Colonic mucosa (tissue), 4 donors: ENCODE data around the gene MAP1LC3B. TPM values are rescaled to one million over a fixed set of nuclear protein-coding genes. Genes with fewer than 3 reads are reported as not detected.
A peak's percentile ranks its signal among the peaks of the same experiment; 100 is the strongest.

Experiments used
- DNase-seq: peaks from one replicate; pipeline ENCODE4 v3.0.0-alpha.2; 2020
- H3K27ac ChIP-seq: fragments of 200-600 bp; one replicate; pipeline ENCODE4 v1.8.0; 2021
- H3K27me3 ChIP-seq: fragments of 200-600 bp; one replicate; pipeline ENCODE4 v1.8.0; 2021
- H3K36me3 ChIP-seq: fragments of 200-600 bp; one replicate; pipeline ENCODE4 v1.8.0; 2021
- H3K4me1 ChIP-seq: fragments of 200-600 bp; one replicate; pipeline ENCODE4 v1.8.0; 2021; ENCODE audit warnings: mild to moderate bottlenecking
- H3K4me3 ChIP-seq: fragments of 200-600 bp; one replicate; pipeline ENCODE4 v1.8.0; 2021
- H3K9ac ChIP-seq, 2 donors: one replicate each; pipeline ENCODE4 v1.7.0; 2013; ENCODE audit warnings: control low read depth in 2 of 2, low read depth in 2 of 2, low read length in 2 of 2
- H3K9me3 ChIP-seq: fragments of 200-600 bp; one replicate; pipeline ENCODE4 v1.8.0; 2021
- intact Hi-C: fragments of 100-400 bp; cut with DNase I; formaldehyde crosslinking; loops from one replicate; pipeline ENCODE4 v1.14.1; 2022
- total RNA-seq, 2 donors: library from RNA; stranded (reverse); fragmentation: NEBNext Ultra II Directional in 1 of 2; extraction: Animal tissue kit (Norgen Biotek cat#: 25700) in 1 of 2; gene quantifications; one replicate each; pipeline ENCODE4 v1.2.1, GENCODE V29; 2021
- TF ChIP-seq, protein P1 (sequence below): fragments of 200-600 bp; IDR thresholded peaks from one replicate; pipeline ENCODE4 v1.8.0; 2022; ENCODE audit warnings: antibody characterized with exemption, mild to moderate bottlenecking
- donor health status: healthy.
- donor health status: DM: no; HTN: no; CAD: no.
- donor health status: DM: no; HTN: no; CAD: no.

The MAP1LC3B gene
- total RNA-seq, 2 donors from 2014 or later = 45.0 to 83.0 TPM

DNA sequence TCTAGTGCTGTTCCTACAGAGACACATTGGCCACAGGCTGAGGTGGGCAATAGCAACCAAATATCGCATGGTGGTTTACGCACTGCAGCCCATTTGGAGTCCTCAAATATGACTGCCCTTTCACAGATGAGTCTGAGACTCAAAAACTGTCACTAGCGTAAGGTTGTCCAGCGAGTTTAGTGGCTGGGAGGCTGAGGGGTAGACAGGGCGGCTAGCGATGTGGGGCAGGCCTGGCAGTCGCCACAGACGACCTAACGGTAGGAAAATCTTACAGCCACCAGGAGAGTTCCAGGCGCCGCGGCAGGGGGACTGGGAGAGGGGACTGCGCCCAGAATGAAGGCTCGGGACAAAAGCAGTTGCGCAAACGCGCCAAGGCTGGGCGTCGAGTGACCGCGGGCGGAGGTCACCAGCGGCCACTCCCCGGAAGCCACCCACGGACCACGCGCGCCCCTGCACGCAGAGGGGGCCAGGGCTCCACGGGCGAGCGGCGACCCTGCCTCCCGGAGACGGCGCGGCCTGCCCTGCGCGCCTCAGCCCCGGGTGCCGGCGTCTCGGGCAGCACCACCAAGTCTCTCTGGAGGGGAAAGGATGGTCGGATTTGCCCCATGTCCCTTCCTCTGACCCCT is 699 bp upstream of the MAP1LC3B start:
- intact Hi-C loops = loop anchor here (5.0 kb wide), 1 partner anchor 74 kb away; the partner anchor contains the start of gene C16orf95
- Histone ChIP-seq H3K4me1 (peaks cover 17% of the 10 kb centered on the region), H3K36me3 (no peaks in the 10 kb centered on the region), H3K9me3 (no peaks in the 10 kb centered on the region), H3K4me3 (peak overlapping the region; percentile 59), H3K9ac (peak overlapping the region; percentile 88 to 96), H3K27ac (peak overlapping the region; percentile 95), H3K27me3 (no peaks in the 10 kb centered on the region)
- TF ChIP-seq, protein P1, sequence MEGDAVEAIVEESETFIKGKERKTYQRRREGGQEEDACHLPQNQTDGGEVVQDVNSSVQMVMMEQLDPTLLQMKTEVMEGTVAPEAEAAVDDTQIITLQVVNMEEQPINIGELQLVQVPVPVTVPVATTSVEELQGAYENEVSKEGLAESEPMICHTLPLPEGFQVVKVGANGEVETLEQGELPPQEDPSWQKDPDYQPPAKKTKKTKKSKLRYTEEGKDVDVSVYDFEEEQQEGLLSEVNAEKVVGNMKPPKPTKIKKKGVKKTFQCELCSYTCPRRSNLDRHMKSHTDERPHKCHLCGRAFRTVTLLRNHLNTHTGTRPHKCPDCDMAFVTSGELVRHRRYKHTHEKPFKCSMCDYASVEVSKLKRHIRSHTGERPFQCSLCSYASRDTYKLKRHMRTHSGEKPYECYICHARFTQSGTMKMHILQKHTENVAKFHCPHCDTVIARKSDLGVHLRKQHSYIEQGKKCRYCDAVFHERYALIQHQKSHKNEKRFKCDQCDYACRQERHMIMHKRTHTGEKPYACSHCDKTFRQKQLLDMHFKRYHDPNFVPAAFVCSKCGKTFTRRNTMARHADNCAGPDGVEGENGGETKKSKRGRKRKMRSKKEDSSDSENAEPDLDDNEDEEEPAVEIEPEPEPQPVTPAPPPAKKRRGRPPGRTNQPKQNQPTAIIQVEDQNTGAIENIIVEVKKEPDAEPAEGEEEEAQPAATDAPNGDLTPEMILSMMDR = no peak
- peak; percentile 65 for DNase-seq

DNA sequence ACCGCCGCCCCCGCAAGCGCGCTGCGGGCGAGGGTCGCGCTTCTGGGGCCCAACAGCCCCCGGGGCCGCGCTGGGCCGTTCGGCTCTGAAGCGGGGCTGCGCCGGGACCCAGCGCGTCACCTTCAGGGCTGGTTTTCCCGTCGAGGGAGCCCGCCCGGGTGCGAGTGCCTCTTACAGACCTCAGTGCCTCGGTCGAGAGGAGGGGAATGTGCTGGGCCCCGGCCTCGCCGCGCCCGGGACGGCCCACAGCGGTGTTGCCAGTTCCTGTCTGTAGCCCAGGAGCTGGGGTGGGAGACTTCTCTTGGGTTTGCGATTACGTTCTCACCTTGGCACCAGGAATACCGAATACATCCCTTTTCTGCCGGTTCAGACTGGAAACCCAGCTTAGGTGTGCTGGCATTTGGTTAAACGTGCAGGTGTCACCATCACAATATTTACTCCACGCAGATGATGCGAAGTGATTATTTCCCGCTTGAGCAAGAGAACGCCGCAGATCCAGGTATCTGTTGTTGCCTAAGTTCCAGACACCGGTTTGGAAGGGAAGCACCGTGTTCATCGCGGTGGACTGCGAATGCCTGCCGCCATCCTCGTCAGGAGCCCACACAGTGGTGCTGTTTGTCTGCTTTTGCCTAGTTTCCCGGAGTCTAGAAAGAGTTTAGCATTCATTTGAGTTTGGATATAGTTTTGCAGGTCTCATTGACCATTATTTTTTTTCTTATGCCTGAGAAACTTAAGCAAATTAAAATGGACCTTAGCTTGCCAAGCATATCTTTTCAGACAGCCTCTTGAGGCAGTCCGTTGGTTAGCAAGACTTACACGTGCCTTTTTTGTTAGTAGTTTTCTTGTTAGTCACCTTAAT is 914 bp downstream of the MAP1LC3B start:
- TF ChIP-seq, protein P1 = no peak
- peak; percentile 57 for DNase-seq
- intact Hi-C loops = loop anchor here (5.0 kb wide), 1 partner anchor 76 kb away; the partner anchor contains the start of gene C16orf95
- Histone ChIP-seq H3K36me3 (no peaks in the 10 kb centered on the region), H3K4me1 (peaks cover 6% of the 10 kb centered on the region), H3K9ac (peak overlapping the region; percentile 91 to 96), H3K27ac (peak overlapping the region; percentile 95), H3K4me3 (peak overlapping the region; percentile 59), H3K9me3 (no peaks in the 10 kb centered on the region), H3K27me3 (no peaks in the 10 kb centered on the region)

DNA sequence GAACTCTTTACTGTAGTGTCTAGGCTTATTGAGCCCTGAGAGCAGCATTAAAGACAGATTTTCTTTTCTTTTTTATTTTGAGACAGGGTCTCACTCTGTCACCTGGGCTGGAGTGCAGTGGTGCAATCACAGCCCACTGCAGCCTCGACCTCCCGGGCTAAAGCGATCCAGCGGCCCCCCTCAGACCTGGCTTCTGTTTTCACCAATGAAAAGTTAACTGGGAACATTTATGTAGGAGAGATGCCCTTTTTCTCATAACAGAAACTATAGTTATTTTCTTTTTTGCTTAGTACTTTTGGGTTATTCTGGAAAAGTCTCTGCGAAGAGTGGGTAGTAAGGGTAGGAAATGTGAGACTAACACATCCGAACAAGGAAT is 1.5 kb downstream of the MAP1LC3B start:
- TF ChIP-seq, protein P1 = no peak
- Histone ChIP-seq H3K27ac (peak overlapping the region; percentile 95), H3K4me1 (peaks cover 5% of the 10 kb centered on the region), H3K27me3 (no peaks in the 10 kb centered on the region), H3K9ac (peak overlapping the region; percentile 91 to 96), H3K4me3 (peak overlapping the region; percentile 59), H3K36me3 (no peaks in the 10 kb centered on the region), H3K9me3 (no peaks in the 10 kb centered on the region)
- DNase-seq = no peak
- intact Hi-C loops = loop anchor here (5.0 kb wide), 1 partner anchor 76 kb away; the partner anchor contains the start of gene C16orf95

DNA sequence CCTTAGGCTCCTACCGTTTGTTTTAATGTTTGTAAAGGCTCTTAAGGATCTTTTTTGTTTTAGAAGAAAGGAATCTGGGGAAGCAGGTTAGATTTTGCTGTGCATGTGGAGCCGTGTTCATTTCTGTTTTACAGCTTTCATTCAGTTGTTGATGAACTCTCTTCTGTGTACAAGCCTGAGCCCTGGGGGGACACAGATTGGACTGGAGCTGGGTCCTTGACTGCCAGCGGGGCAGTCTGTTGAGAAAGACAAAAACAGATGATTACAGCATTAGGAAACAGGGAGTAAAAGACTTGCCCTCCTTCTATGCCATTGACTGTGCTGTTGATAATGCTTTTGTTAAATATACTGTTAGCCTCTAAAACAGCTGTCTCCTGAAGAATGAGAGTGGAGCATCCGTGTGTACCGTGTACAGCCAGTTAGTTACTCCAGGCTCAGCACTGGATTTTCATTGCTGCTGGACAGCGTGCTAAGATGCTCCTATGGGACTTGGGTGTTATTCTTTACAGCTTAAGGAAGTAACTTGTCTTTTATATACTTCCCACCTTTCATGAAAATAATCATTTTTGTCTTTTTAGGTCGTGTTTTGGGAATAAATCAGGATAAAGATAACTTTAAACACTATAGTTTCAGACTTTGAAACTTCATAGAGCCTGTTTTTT is 3.2 kb downstream of the MAP1LC3B start:
- H3K27ac ChIP-seq = no peak overlapping the region
- peaks cover 5% of the 10 kb centered on the region for H3K4me1 ChIP-seq
- no peak overlapping the region for H3K9ac ChIP-seq
- H3K4me3 ChIP-seq = no peak overlapping the region
- TF ChIP-seq, protein P1 = no peak
- intact Hi-C loops = no loop called here
- no peaks in the 10 kb centered on the region for H3K27me3 ChIP-seq
- no peaks in the 10 kb centered on the region for H3K9me3 ChIP-seq
- DNase-seq = no peak
- no peaks in the 10 kb centered on the region for H3K36me3 ChIP-seq
